HFFc6 (cell line): ENCODE data around the gene LRRC15. TPM values are rescaled to one million over a fixed set of nuclear protein-coding genes. Genes with fewer than 3 reads are reported as not detected.

Experiments used
- DNase-seq: peaks from one replicate; pipeline ENCODE4 v3.0.0-alpha.2; 2018
- H3K27ac Mint-ChIP-seq: 2 replicates; pipeline ENCODE4 v1.8.0; 2020; ENCODE audit warnings: mild to moderate bottlenecking, mixed read lengths
- H3K27me3 Mint-ChIP-seq: 2 replicates; pipeline ENCODE4 v1.8.0; 2021; ENCODE audit warnings: mild to moderate bottlenecking, moderate library complexity, mixed read lengths; ENCODE audit not compliant: insufficient read depth
- H3K36me3 Mint-ChIP-seq: 2 replicates; pipeline ENCODE4 v1.8.0; 2021; ENCODE audit warnings: low read depth, mixed read lengths
- H3K4me1 Mint-ChIP-seq: 2 replicates; pipeline ENCODE4 v1.8.0; 2020; ENCODE audit warnings: low read depth, mixed read lengths
- H3K4me3 Mint-ChIP-seq: 2 replicates; pipeline ENCODE4 v1.8.0; 2020; ENCODE audit warnings: mild to moderate bottlenecking, moderate library complexity, mixed read lengths
- H3K9me3 Mint-ChIP-seq: 2 replicates; pipeline ENCODE4 v1.8.0; 2020; ENCODE audit warnings: mild to moderate bottlenecking, mixed read lengths
- total RNA-seq, 6 experiments: library from RNA; stranded (reverse); fragmentation: NEBNext Ultra II Directional; extraction: Animal tissue kit (Norgen Biotek cat#: 25700); gene quantifications; 2 replicates in 1 of 6; 3 replicates in 5 of 6; pipeline ENCODE4 v1.2.3, GENCODE V29; 2021
- TF ChIP-seq, protein P1 (sequence below): fragments of 200-600 bp; sonication (generic); IDR thresholded peaks from 2 replicates; pipeline ENCODE4 v1.5.0; 2021; ENCODE audit warnings: antibody characterized with exemption, mild to moderate bottlenecking

The LRRC15 gene
- total RNA-seq, 6 experiments from 2014 or later: 130 to 211 (median 176) TPM

- no peak overlapping the region for H3K27ac Mint-ChIP-seq
- peaks cover 21% of the 10 kb centered on the region for H3K4me1 Mint-ChIP-seq
- TF ChIP-seq, protein P1, sequence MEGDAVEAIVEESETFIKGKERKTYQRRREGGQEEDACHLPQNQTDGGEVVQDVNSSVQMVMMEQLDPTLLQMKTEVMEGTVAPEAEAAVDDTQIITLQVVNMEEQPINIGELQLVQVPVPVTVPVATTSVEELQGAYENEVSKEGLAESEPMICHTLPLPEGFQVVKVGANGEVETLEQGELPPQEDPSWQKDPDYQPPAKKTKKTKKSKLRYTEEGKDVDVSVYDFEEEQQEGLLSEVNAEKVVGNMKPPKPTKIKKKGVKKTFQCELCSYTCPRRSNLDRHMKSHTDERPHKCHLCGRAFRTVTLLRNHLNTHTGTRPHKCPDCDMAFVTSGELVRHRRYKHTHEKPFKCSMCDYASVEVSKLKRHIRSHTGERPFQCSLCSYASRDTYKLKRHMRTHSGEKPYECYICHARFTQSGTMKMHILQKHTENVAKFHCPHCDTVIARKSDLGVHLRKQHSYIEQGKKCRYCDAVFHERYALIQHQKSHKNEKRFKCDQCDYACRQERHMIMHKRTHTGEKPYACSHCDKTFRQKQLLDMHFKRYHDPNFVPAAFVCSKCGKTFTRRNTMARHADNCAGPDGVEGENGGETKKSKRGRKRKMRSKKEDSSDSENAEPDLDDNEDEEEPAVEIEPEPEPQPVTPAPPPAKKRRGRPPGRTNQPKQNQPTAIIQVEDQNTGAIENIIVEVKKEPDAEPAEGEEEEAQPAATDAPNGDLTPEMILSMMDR: no peak
- H3K36me3 Mint-ChIP-seq: no peaks in the 10 kb centered on the region
- H3K4me3 Mint-ChIP-seq: peak overlapping the region; percentile 10; the same call in 1 of the 2 replicates
- no peaks in the 10 kb centered on the region for H3K9me3 Mint-ChIP-seq
- peaks cover 34% of the 10 kb centered on the region for H3K27me3 Mint-ChIP-seq
- DNase-seq: no peak
Observed at GRCh38 chr3:194312743-194313281, 56.7 kb downstream of the LRRC15 start.

GRCh38 chr3:194312186-194312742 lies 57.3 kb downstream of the LRRC15 start:
- Mint-ChIP-seq H3K27ac (no peak overlapping the region), H3K9me3 (no peaks in the 10 kb centered on the region), H3K4me1 (peaks cover 21% of the 10 kb centered on the region), H3K27me3 (peaks cover 34% of the 10 kb centered on the region), H3K4me3 (peak overlapping the region; percentile 10; the same call in 1 of the 2 replicates), H3K36me3 (no peaks in the 10 kb centered on the region)
- TF ChIP-seq, protein P1: no peak
- DNase-seq: no peak

DNA sequence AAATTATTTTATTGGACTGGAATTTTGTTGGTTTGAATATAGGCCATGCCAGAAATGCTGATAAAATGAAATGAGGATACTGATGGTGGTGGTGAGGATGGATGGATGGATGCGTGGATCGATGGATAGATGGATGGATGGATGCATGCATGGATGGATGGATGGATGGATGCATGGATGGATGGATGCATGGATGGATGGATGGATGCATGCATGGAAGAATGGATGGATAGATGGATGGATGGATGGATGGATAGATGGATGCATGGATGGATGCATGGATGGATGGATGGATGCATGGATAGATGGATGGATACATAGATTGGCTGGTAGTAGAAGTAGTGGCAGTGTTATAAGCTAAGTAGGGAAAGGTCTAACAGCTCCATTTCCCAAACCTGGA lies 58.5 kb downstream of the LRRC15 start:
- peaks cover 21% of the 10 kb centered on the region for H3K4me1 Mint-ChIP-seq
- no peak overlapping the region for H3K27ac Mint-ChIP-seq
- TF ChIP-seq, protein P1: no peak
- no peak for DNase-seq
- no peaks in the 10 kb centered on the region for H3K9me3 Mint-ChIP-seq
- no peak overlapping the region for H3K4me3 Mint-ChIP-seq
- H3K36me3 Mint-ChIP-seq: no peaks in the 10 kb centered on the region
- H3K27me3 Mint-ChIP-seq: peaks cover 29% of the 10 kb centered on the region

DNA sequence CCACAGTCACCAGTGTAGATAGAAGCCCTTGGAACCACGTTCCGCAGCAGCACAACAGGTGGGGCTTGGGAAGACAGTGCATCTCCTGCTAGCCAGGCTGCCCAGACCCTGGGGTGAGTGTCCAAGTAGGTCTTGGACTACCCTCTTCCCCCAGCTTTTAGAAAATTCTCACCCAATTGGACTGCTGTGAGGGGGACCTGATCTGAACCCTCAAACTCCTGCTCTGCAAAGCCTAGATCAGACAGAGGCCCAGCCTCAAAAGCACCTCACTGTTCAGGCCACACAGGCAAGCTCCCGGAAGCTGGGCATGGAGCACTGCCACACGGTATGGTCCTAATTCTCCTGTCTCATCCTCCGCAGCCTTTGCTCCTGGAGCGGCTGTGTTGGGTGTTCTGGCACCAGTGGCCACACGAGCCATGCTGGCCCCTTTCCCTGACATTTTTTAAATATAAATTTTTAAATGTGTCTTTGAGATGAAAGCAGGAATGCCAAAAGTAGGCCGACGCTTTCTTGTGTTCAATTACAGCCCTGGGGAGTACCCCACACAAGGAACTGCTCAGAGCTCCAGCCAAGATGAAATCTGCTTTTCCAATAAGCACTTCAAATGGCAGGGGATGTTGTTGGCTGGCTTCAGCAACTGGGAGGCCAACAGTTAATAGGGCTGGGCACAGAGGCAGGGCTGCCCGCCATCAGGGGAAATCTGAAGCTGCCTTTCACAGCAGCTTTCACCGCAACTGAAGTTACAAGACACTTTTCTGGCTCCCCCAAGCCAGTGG lies 59.3 kb downstream of the LRRC15 start:
- H3K27ac Mint-ChIP-seq: no peak overlapping the region

GRCh38 chr3:194308601-194309449 lies 60.7 kb downstream of the LRRC15 start:
- H3K36me3 Mint-ChIP-seq: no peaks in the 10 kb centered on the region
- H3K27ac Mint-ChIP-seq: no peak overlapping the region
- DNase-seq: no peak
- no peak overlapping the region for H3K4me3 Mint-ChIP-seq
- TF ChIP-seq, protein P1: no peak
- H3K4me1 Mint-ChIP-seq: peaks cover 15% of the 10 kb centered on the region
- no peaks in the 10 kb centered on the region for H3K9me3 Mint-ChIP-seq
- peaks cover 29% of the 10 kb centered on the region for H3K27me3 Mint-ChIP-seq

More for the DNA sequence above, 59.3 kb downstream of the LRRC15 start:
- peaks cover 20% of the 10 kb centered on the region for H3K4me1 Mint-ChIP-seq
- H3K9me3 Mint-ChIP-seq: no peaks in the 10 kb centered on the region
- no peak overlapping the region for H3K4me3 Mint-ChIP-seq
- no peaks in the 10 kb centered on the region for H3K36me3 Mint-ChIP-seq
- TF ChIP-seq, protein P1: no peak
- no peak for DNase-seq
- peaks cover 32% of the 10 kb centered on the region for H3K27me3 Mint-ChIP-seq
